GM13977 (cell line): ENCODE measurements around the gene PLEKHA6.

Source experiments
- DNase-seq: peaks from one replicate; pipeline ENCODE4 v3.0.0; 2012; ENCODE audit warnings: low spot score
- CTCF ChIP-seq: IDR thresholded peaks from 2 replicates; pipeline ENCODE4 v1.5.1; 2012; ENCODE audit warnings: mild to moderate bottlenecking, control low read depth; ENCODE audit not compliant: insufficient read depth; ENCODE audit errors: extremely low read depth, missing control alignments
- in situ Hi-C: fragments of 300-500 bp; cut with MboI; formaldehyde crosslinking; loops from one replicate; pipeline ENCODE4 v1.12.0; 2022; ENCODE audit warnings: low sequenced_read_pairs, low pct_unique_long_range_greater_than_20kb, mixed read lengths, inconsistent platforms; ENCODE audit not compliant: unreplicated experiment

The PLEKHA6 gene

GRCh38 chr1:204204944-204205343 lies 154.8 kb downstream of the PLEKHA6 start:
- no peak for TF ChIP-seq CTCF
- in situ Hi-C loops: no loop called here
- no peak for DNase-seq

- TF ChIP-seq CTCF: no peak
- in situ Hi-C loops: no loop called here
- DNase-seq: no peak
Measured at GRCh38 chr1:204203206-204203767, 156.4 kb downstream of the PLEKHA6 start.

- no peak for DNase-seq
- TF ChIP-seq CTCF: no peak
- in situ Hi-C loops: no loop called here
Measured at GRCh38 chr1:204202481-204202880, 157.2 kb downstream of the PLEKHA6 start.

GRCh38 chr1:204201348-204202040 lies 158.2 kb downstream of the PLEKHA6 start:
- DNase-seq: no peak
- no peak for TF ChIP-seq CTCF
- in situ Hi-C loops: no loop called here

- in situ Hi-C loops: no loop called here
- TF ChIP-seq CTCF: no peak
- no peak for DNase-seq
Measured at GRCh38 chr1:204199579-204199978, 160.2 kb downstream of the PLEKHA6 start.

- TF ChIP-seq CTCF: no peak
- no peak for DNase-seq
- in situ Hi-C loops: no loop called here
Measured at GRCh38 chr1:204198348-204199340, 161.1 kb downstream of the PLEKHA6 start.
